DMS79 (cell line): ENCODE measurements around the gene NOXO1.

Experiments
- DNase-seq: peaks from one replicate; lab custom pipeline; 2025; lab: John Stamatoyannopoulos, UW

NOXO1 gene

GRCh38 chr16:2009791-2010510 lies 28.7 kb upstream of the NOXO1 start, which contains the start of gene ZNF598:
TSS of gene ZNF598 (minus strand) at chr16:2009821.
- peak; percentile 43 for DNase-seq

- DNase-seq: no peak
Observed at GRCh38 chr16:2009164-2009711, 28.0 kb upstream of the NOXO1 start.

- DNase-seq: no peak
Observed at GRCh38 chr16:2008631-2009163, 27.4 kb upstream of the NOXO1 start.

- no peak for DNase-seq
Observed at GRCh38 chr16:2008009-2008526, 26.8 kb upstream of the NOXO1 start.

GRCh38 chr16:2007081-2007836 lies 26.0 kb upstream of the NOXO1 start:
- no peak for DNase-seq

GRCh38 chr16:2006317-2006716 lies 25.0 kb upstream of the NOXO1 start:
- no peak for DNase-seq

GRCh38 chr16:2005646-2006045 lies 24.4 kb upstream of the NOXO1 start:
- DNase-seq: peak; percentile 29

GRCh38 chr16:2004795-2005517 lies 23.7 kb upstream of the NOXO1 start:
- no peak for DNase-seq

GRCh38 chr16:2003827-2004641 lies 22.8 kb upstream of the NOXO1 start:
- DNase-seq: no peak

GRCh38 chr16:2003231-2003826 lies 22.1 kb upstream of the NOXO1 start:
- DNase-seq: no peak

GRCh38 chr16:2002406-2003230 lies 21.3 kb upstream of the NOXO1 start:
- DNase-seq: no peak

- no peak for DNase-seq
Observed at GRCh38 chr16:2001456-2002355, 20.4 kb upstream of the NOXO1 start.

GRCh38 chr16:2001035-2001434 lies 19.8 kb upstream of the NOXO1 start:
- no peak for DNase-seq

- no peak for DNase-seq
Observed at GRCh38 chr16:1999866-2000514, 18.7 kb upstream of the NOXO1 start.

- no peak for DNase-seq
Observed at GRCh38 chr16:1998852-1999801, 17.9 kb upstream of the NOXO1 start.

GRCh38 chr16:1998360-1998835 lies 17.1 kb upstream of the NOXO1 start:
- DNase-seq: no peak
